Ishikawa (cell line): ENCODE results near the gene ORC5.

Experiments used
- EP300 ChIP-seq: IDR thresholded peaks from 2 replicates; pipeline ENCODE4 v1.6.1; 2012; ENCODE audit warnings: borderline replicate concordance
- REST ChIP-seq: IDR thresholded peaks from 2 replicates; pipeline ENCODE4 v1.6.1; 2012; ENCODE audit warnings: low read depth, mild to moderate bottlenecking

GRCh38 chr7:104240401-104240800 lies 32.6 kb upstream of the ORC5 start:
- TF ChIP-seq EP300 (no peak), REST (no peak)
